Gastroesophageal sphincter (tissue), 4 donors: ENCODE results near the gene FAM171A1. TPM values are rescaled to one million over a fixed set of nuclear protein-coding genes. Genes with fewer than 3 reads are reported as not detected.

ENCODE experiments used
- ATAC-seq: fragments of 150-250 bp; one replicate; pipeline ENCODE4 v1.9.1; 2016; ENCODE audit warnings: mild to moderate bottlenecking, moderate library complexity
- H3K27ac ChIP-seq, 4 donors: fragments of 200-600 bp; sonication (generic) in 3 of 4; 1 replicate in 3 of 4; 2 replicates in 1 of 4; pipeline ENCODE4 v1.5.1; 2016 to 2019
- H3K27me3 ChIP-seq: fragments of 200-600 bp; sonication (generic); one replicate; pipeline ENCODE4 v1.5.1; 2019
- H3K36me3 ChIP-seq, 2 donors: fragments of 200-600 bp; sonication (generic); one replicate each; pipeline ENCODE4 v1.5.1; 2019; ENCODE audit warnings: control low read depth in 1 of 2
- H3K4me1 ChIP-seq, 3 donors: fragments of 200-600 bp; sonication (generic); 1 replicate in 2 of 3; 2 replicates in 1 of 3; pipeline ENCODE4 v1.5.1; 2016 to 2019; ENCODE audit warnings: control low read depth in 2 of 3
- H3K4me3 ChIP-seq, 2 donors: fragments of 200-600 bp; sonication (generic); one replicate each; pipeline ENCODE4 v1.5.1; 2019; ENCODE audit warnings: mild to moderate bottlenecking in 1 of 2, moderate library complexity in 1 of 2
- H3K9me3 ChIP-seq, 3 donors: fragments of 200-600 bp; sonication (generic); one replicate each; pipeline ENCODE4 v1.5.1; 2017 to 2019; ENCODE audit warnings: control low read depth in 2 of 3
- EP300 ChIP-seq: sonication (generic); formaldehyde crosslinking; IDR thresholded peaks from one replicate; pipeline ENCODE4 v1.6.1; 2017; ENCODE audit warnings: antibody characterized with exemption, mild to moderate bottlenecking
- POLR2A ChIP-seq, 2 donors: fragments of 450-650 bp; IDR thresholded peaks; one replicate each; pipeline ENCODE4 v1.6.1; 2017; ENCODE audit warnings: antibody characterized with exemption in 2 of 2, mild to moderate bottlenecking in 2 of 2, moderate library complexity in 1 of 2
- POLR2AphosphoS5 ChIP-seq: sonication (generic); formaldehyde crosslinking; IDR thresholded peaks from one replicate; pipeline ENCODE4 v1.6.1; 2017; ENCODE audit warnings: antibody characterized with exemption
- WGBS, 2 donors: methylation state at CpG; one replicate each; pipeline ENCODE4 v1.1.5; 2018; ENCODE audit warnings: low coverage in 1 of 2; 5-methylcytosine and 5-hydroxymethylcytosine counted together
- total RNA-seq, 4 donors: library from RNA; depleted of rRNA; stranded (reverse); fragments of >200 nt; gene quantifications; one replicate each; pipeline ENCODE4 v1.1.0, GENCODE V29; 2016
- TF ChIP-seq, protein P1 (sequence below), 4 experiments: fragments of 200-600 bp in 2 of 4; fragments of 450-650 bp in 2 of 4; sonication (generic) in 1 of 4; IDR thresholded peaks; one replicate each; pipeline ENCODE4 v1.5.1; 2017 to 2019; ENCODE audit warnings: antibody characterized with exemption in 4 of 4, mild to moderate bottlenecking in 2 of 4, moderate library complexity in 2 of 4

The FAM171A1 gene
- total RNA-seq, 4 donors from 2014 or later: 5.0 to 15.5 (median 13.6) TPM

DNA sequence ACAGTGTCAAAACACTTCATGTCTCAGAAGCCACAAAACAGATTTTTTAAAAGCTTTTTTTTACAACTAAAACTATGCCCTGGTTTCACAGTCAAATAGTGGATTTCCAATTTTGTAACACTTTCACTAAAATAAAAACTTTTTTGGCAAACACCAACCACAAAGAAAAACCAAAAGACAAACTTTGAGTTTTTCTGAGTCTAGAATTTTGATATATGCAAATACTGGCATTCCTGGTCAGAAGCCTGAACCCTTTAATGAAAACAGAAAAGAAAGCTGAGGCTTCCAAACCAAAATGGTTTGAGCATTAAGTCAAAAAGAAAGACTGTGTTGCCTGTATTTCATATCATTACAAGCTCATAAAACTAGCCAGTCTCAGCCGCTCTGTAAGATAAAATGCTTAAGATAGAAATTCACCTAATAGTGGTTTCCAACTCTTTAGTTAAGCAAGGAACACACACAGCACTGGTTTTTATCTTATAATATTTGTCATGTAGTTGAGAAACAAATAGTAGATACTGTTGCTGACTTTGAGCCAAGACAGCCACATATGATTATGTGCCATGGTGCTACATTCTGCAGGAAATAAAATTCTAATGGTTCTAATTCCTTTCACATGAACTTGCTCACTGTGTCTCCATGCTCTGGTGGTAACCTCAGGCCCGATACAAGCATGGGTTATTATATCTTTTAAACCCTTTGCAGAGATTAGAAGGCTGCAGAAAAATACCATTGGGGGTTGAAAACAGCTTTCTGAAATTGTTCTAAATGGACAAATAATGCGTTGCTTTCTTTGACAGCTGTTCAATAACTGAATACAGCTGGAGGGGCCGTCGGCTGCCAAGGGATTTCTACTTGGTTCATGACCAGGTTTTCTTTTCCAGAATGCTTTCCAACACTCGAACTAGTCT is 49.4 kb downstream of the FAM171A1 start:
- no peaks in the 10 kb centered on the region for H3K9me3 ChIP-seq
- H3K36me3 ChIP-seq: no peaks in the 10 kb centered on the region
- H3K4me3 ChIP-seq: no peak overlapping the region
- H3K27me3 ChIP-seq: no peaks in the 10 kb centered on the region
- TF ChIP-seq EP300 (no peak), POLR2A (IDR thresholded peaks at IDR 0.05) (no peak), POLR2AphosphoS5 (no peak)
- TF ChIP-seq, protein P1, sequence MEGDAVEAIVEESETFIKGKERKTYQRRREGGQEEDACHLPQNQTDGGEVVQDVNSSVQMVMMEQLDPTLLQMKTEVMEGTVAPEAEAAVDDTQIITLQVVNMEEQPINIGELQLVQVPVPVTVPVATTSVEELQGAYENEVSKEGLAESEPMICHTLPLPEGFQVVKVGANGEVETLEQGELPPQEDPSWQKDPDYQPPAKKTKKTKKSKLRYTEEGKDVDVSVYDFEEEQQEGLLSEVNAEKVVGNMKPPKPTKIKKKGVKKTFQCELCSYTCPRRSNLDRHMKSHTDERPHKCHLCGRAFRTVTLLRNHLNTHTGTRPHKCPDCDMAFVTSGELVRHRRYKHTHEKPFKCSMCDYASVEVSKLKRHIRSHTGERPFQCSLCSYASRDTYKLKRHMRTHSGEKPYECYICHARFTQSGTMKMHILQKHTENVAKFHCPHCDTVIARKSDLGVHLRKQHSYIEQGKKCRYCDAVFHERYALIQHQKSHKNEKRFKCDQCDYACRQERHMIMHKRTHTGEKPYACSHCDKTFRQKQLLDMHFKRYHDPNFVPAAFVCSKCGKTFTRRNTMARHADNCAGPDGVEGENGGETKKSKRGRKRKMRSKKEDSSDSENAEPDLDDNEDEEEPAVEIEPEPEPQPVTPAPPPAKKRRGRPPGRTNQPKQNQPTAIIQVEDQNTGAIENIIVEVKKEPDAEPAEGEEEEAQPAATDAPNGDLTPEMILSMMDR (IDR thresholded peaks at IDR 0.05): no peak
- peak overlapping the region in 1 of 4 donors; percentile 4 for H3K27ac ChIP-seq
- H3K4me1 ChIP-seq: peaks cover 0 to 50% (median 8%) of the 10 kb centered on the region in 3 donors
- no peak for ATAC-seq
- WGBS, 2 donors: 19 to 20% methylated on average over 6 of the region's 6 CpGs

DNA sequence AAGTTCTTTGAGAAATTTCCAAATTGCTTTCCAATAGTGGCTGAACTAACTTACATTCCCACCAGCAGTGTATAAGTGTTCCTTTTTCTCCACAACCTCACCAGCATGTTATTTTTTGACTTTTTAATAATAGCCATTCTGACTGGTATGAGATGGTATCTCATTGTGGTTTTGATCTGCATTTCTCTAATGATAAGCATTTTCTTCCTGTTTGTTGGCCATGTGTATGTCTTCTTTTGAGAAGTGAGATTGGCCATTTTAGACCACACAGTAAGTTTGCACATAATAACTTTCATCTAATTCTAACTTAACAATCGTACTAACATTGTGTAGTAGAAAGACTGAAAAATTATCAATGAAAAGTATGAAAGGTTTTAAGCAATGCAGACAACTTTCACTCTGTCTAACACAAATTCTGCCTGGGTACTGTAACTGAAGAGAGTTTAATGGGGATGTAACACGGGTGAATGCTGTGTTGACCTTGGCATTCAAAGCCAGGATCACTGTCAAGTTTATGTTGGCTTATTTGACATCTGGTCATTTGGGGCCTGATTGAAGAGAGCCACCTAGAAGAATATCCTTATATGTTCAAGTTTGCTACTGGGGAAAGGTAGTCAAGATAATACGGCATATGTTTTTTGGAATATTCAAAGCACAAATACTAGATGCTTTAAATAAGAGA is 50.4 kb downstream of the FAM171A1 start:
- peaks cover 0 to 40% (median 4%) of the 10 kb centered on the region in 3 donors for H3K4me1 ChIP-seq
- H3K27me3 ChIP-seq: no peaks in the 10 kb centered on the region
- no peak overlapping the region for H3K27ac ChIP-seq
- ATAC-seq: no peak
- no peaks in the 10 kb centered on the region for H3K36me3 ChIP-seq
- TF ChIP-seq POLR2A (IDR thresholded peaks at IDR 0.05) (no peak), EP300 (no peak), POLR2AphosphoS5 (no peak)
- TF ChIP-seq, protein P1 (IDR thresholded peaks at IDR 0.05): no peak
- no peaks in the 10 kb centered on the region for H3K9me3 ChIP-seq
- 58 to 65% methylated on average over 3 of the region's 3 CpGs for WGBS, 2 donors
- no peak overlapping the region for H3K4me3 ChIP-seq

DNA sequence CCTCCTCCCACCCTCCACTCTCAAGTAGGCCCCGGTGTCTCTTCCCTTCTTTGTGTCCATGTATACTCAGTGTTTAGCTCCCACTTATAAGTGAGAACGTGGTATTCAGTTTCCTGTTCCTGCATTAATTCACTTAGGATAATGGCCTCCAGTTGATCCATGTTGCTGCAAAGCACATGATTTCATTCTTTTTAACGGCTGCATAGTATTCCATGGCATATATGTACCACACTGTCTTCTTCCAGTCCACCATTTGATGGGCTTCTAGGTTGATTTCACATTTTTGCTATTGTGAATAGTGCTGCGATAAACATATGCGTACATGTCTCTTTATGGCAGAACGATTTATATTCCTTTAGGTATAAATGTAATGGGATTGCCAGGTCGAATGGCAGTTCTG is 51.0 kb downstream of the FAM171A1 start:
- 91% methylated on average over 6 to 7 of the region's 7 CpGs for WGBS, 2 donors
- TF ChIP-seq POLR2A (IDR thresholded peaks at IDR 0.05) (no peak), POLR2AphosphoS5 (no peak), EP300 (no peak)
- TF ChIP-seq, protein P1 (IDR thresholded peaks at IDR 0.05): no peak
- ATAC-seq: no peak

DNA sequence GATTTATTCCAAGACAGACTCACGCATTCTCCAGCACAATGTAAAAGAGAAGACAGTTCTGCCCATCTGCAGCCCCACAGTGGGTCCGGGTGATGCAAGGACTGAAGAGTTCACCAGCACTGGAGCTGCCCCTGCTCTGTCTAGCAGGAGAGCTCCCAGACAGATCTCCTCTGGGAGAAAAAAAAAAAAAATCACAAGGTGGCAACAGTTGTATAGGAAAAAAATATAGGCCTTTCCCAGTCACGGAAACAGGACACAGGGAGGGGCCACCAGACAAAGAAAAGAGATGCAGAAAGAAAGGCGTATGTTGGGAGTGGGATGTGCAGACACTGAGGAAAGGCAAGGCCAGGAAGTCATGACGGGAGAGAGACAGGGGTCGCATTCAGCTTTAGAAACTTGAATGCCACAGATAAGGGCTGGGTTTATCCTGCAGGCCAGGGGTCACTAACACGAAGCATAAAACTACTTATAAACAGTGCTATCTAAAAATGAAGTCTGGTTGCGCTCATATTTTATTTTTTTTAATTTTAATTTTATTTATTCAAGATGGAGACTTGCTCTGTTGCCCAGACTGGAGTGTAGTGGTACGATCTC is 54.1 kb downstream of the FAM171A1 start:
- Histone ChIP-seq H3K4me1 (peaks cover 0 to 45% (median 5%) of the 10 kb centered on the region in 3 donors), H3K9me3 (no peaks in the 10 kb centered on the region), H3K4me3 (no peak overlapping the region), H3K36me3 (no peaks in the 10 kb centered on the region), H3K27ac (no peak overlapping the region), H3K27me3 (no peaks in the 10 kb centered on the region)
- 84 to 89% methylated on average over 6 to 9 of the region's 9 CpGs for WGBS, 2 donors
- TF ChIP-seq POLR2A (IDR thresholded peaks at IDR 0.05): no peak
- TF ChIP-seq EP300: no peak
- TF ChIP-seq, protein P1 (IDR thresholded peaks at IDR 0.05): no peak
- TF ChIP-seq POLR2AphosphoS5: no peak
- no peak for ATAC-seq

More for the DNA sequence above, 51.0 kb downstream of the FAM171A1 start:
- no peak overlapping the region for H3K4me3 ChIP-seq
- no peaks in the 10 kb centered on the region for H3K27me3 ChIP-seq
- peaks cover 0 to 34% (median 4%) of the 10 kb centered on the region in 3 donors for H3K4me1 ChIP-seq
- no peaks in the 10 kb centered on the region for H3K36me3 ChIP-seq
- no peaks in the 10 kb centered on the region for H3K9me3 ChIP-seq
- no peak overlapping the region for H3K27ac ChIP-seq
